NCI-H510A treated with DMSO at 0.1 percent for 48 hours (cell line): ENCODE data around the gene VCAN.

ENCODE experiments used
- DNase-seq: peaks from one replicate; lab custom pipeline; 2025; lab: John Stamatoyannopoulos, UW

The VCAN gene

GRCh38 chr5:83467371-83468035, 4.0 kb upstream of the VCAN start:
- DNase-seq: no peak

GRCh38 chr5:83469075-83469474, 2.5 kb upstream of the VCAN start:
- DNase-seq: no peak

GRCh38 chr5:83470526-83471404, 779 bp upstream of the VCAN start:
- DNase-seq: no peak

GRCh38 chr5:83472213-83472507, 616 bp downstream of the VCAN start:
- no peak for DNase-seq

- peak; percentile 67 for DNase-seq
These were observed 1.2 kb downstream of the VCAN start for GRCh38 chr5:83472508-83473345.

- peak; percentile 90 for DNase-seq
These were observed 2.0 kb downstream of the VCAN start for GRCh38 chr5:83473346-83474160.

- DNase-seq: peak; percentile 65
These were observed 2.7 kb downstream of the VCAN start for GRCh38 chr5:83474161-83474796.

GRCh38 chr5:83474991-83475390, 3.4 kb downstream of the VCAN start:
- DNase-seq: no peak

- DNase-seq: no peak
These were observed 3.9 kb downstream of the VCAN start for GRCh38 chr5:83475391-83475863.

GRCh38 chr5:83475935-83476814, 4.6 kb downstream of the VCAN start:
- no peak for DNase-seq

- DNase-seq: no peak
These were observed 11.4 kb downstream of the VCAN start for GRCh38 chr5:83482961-83483360.

GRCh38 chr5:83484294-83484693, 12.8 kb downstream of the VCAN start:
- DNase-seq: no peak

- DNase-seq: no peak
These were observed 14.3 kb downstream of the VCAN start for GRCh38 chr5:83485842-83486241.

- DNase-seq: no peak
These were observed 15.6 kb downstream of the VCAN start for GRCh38 chr5:83487155-83487554.

GRCh38 chr5:83488271-83488670, 16.7 kb downstream of the VCAN start:
- no peak for DNase-seq

- DNase-seq: no peak
These were observed 17.3 kb downstream of the VCAN start for GRCh38 chr5:83488821-83489220.

GRCh38 chr5:83490203-83490602, 18.7 kb downstream of the VCAN start:
- DNase-seq: no peak

- no peak for DNase-seq
These were observed 20.8 kb downstream of the VCAN start for GRCh38 chr5:83492331-83492730.

GRCh38 chr5:83493644-83494043, 22.1 kb downstream of the VCAN start:
- DNase-seq: no peak

GRCh38 chr5:83494087-83494620, 22.6 kb downstream of the VCAN start:
- no peak for DNase-seq
